GM08714 (cell line): Measurements from ENCODE around the gene MGAT2.

Experiments
- H3K4me3 ChIP-seq: fragments of 200-500 bp; sonication (Bioruptor generic); 2 replicates; pipeline ENCODE4 v1.5.1; 2014; ENCODE audit warnings: mild to moderate bottlenecking, low read length, inconsistent platforms
- ZNF274 ChIP-seq: IDR thresholded peaks from 2 replicates; pipeline ENCODE4 v1.6.1; 2012; ENCODE audit warnings: mild to moderate bottlenecking, low read depth, low read length

The MGAT2 gene

GRCh38 chr14:49620182-49621113, at the start of gene MGAT2, which contains the start of gene RPL36AL:
TSS of gene MGAT2 (plus strand) at chr14:49620799. CDS start at chr14:49621269, 470 bp downstream.
TSS of gene RPL36AL (minus strand) at chr14:49620626. CDS start at chr14:49619104, 1,522 bp downstream.
- no peak for TF ChIP-seq ZNF274
- peak within 1 kb of the TSS; percentile 72 for H3K4me3 ChIP-seq

DNA sequence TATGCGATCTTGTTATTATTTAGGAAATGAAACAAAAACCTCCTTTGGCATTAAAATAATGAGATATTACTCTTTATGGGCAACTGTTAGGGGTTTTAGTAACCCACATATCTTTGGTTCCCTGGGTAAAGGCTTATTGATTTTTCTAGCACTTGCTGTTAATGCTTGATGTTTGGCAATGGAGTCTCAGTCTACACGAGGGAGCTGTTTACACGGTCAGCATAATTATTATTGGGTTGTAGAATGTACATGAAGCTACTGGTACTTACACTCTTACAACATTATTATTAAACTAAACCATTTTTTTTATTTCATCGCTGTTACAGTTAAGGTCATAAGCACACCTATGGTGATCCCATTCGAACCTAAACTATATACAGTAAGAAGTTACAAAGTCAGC, 46.6 kb upstream of the MGAT2 start:
- TF ChIP-seq ZNF274, result no peak
- no peak overlapping the region for H3K4me3 ChIP-seq

GRCh38 chr14:49578141-49578540, 42.5 kb upstream of the MGAT2 start:
- no peak for TF ChIP-seq ZNF274
- H3K4me3 ChIP-seq, result no peak overlapping the region

GRCh38 chr14:49579841-49580240, 40.8 kb upstream of the MGAT2 start:
- no peak for TF ChIP-seq ZNF274
- H3K4me3 ChIP-seq, result no peak overlapping the region

DNA sequence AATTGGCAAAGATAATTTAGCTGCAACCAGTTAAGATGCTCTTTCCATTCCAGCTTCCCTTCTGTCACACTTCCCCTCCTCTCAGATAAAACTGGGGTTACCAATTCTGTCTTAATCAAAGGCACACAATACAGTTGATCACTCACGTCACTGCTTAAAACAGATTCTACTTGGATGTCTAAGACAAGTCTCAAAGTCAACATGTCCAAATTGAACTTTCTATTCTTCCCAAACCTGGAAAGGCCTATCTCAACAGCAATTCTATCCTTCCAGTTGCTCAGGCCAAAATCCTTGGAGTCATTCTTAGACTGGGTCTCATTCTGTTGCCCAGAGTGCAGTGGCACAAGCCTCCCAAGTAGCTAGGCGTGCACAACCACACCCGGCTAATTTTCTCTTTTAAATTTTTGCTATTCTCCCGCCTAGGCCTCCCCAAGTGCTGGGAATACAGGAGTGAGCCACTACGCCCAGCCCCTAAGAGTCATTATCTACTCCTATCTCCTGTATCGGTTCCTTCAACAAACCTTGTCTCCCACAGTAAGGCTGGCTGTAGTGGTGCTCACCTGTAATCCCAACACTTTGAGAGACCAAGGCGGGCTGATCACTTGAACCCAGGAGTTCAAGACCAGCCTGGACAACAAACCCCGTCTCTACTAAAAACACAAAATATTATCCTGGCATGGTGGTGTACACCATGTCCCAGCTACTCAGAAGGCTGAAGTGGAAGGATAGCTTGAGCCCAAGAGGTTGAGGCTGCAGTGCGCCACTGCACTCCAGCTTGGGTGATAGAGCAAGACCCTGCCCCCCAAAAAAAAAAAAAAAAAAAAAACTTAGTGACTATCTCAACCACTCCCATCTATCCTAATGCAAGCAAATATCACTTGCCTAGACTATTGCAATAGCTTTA, 39.1 kb upstream of the MGAT2 start:
- no peak overlapping the region for H3K4me3 ChIP-seq
- no peak for TF ChIP-seq ZNF274

DNA sequence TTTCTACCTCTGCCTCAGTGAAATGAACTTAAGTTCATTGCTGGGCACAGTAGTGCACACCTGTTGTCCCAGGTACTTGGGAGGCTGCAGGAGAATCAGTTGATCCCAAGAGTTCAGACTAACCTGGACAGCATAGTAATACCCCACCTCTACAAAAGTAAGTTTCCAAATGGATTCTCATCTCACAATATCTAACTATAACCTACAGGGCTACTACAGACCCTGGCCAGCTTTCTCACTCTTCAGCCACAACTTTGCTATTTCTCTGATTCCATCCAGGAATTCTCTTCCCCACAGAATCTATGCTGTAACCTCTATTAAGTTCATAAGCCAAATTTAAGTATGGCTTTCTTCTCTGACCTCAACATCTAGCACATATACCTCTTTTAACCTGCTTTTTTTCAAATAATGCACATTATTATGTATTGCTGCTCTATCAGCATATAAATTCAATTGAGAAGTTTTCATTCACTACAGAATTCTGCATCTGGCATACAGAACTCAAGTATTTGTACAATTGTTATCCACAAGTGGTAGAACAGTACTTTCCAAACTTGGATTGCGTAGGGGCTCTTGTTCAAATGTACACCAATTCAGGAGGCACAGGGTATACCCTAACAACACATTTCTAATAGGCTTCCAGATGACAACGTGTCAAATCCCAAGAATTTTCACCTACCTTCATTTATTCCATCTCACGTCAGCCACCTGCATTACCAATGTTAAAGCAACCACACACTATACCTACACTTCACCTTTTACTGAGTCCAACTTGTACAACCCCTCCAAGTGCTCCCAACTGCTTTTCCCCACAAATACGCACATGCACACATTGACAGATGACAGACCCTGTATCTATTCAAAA, 38.3 kb upstream of the MGAT2 start:
- TF ChIP-seq ZNF274, result no peak
- no peak overlapping the region for H3K4me3 ChIP-seq

DNA sequence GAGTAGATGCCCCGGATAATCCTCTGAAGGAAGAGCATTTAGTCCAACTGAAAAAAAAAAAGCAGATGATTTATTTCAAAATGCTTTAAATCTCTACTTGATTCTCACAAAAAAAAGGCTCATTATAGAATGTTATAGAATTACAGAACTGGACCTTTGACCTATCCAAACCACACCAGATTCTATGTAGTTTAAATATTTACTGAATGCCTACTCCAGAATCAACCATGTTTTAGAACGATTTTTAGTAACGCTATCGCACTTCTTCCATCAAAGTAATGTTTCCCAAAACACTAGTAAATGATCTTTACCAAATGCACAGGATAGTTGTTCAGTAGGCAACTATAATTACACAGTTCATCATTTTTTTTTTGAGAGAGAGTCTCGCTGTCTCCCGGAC, 37.0 kb upstream of the MGAT2 start:
- H3K4me3 ChIP-seq, result peak overlapping the region; percentile 87; the same call in 1 of the 2 replicates
- TF ChIP-seq ZNF274, result no peak

DNA sequence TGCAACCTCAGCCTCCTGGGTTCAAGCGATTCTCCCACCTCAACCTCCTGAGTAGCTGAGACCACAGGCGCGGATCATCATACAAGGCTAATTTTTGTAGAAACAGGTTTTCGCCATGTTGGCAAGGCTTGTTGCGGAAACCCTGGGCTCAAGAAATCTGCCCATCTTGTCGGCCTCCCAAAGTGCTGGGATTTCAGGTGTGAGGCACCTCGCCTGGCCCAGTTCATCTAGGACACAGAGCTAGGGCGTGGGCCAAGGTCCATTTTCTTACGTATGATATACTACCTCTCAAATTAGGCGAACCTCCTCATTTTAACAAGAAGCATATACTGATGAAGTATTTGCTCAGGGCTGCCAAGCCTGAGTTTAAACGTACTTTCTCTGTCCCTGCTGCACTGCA, 36.5 kb upstream of the MGAT2 start:
- H3K4me3 ChIP-seq, result peak overlapping the region; percentile 87; the same call in 1 of the 2 replicates
- no peak for TF ChIP-seq ZNF274

DNA sequence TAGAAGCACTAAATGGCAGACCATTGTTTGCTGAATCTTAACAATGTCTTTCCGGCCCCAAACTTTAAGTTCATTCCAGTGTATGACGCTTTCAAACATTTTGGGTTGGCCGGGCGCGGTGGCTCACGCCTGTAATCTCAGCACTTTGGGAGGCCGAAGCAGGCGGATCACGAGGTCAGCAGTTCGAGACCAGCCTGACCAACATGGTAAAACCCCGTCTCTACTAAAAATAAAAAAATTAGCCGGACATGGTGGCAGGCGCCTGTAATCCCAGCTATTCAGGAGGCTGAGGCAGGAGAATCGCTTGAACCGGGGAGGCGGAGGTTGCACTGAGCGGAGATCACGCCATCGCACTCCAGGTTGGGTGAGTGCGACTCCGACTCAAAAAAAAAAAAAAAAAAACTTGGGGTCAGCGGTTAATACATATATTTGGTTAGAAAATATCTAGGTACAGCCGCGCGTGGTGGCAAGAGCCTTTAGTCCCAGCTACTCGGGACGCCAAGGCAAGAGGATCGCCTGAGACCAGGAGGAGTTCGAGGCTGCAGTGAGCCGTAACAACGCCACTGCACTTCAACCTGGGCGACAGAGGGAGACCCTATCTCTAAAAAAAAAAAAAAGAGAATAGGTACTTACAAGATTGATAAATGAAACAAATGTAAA, 35.5 kb upstream of the MGAT2 start:
- H3K4me3 ChIP-seq, result peak overlapping the region; percentile 87

GRCh38 chr14:49585803-49586672, 34.6 kb upstream of the MGAT2 start, which contains the start of gene RPS29:
TSS of gene RPS29 (minus strand) at chr14:49586380. CDS start at chr14:49586346, 34 bp downstream.
- peak within 1 kb of the TSS; percentile 87 for H3K4me3 ChIP-seq
- no peak for TF ChIP-seq ZNF274

DNA sequence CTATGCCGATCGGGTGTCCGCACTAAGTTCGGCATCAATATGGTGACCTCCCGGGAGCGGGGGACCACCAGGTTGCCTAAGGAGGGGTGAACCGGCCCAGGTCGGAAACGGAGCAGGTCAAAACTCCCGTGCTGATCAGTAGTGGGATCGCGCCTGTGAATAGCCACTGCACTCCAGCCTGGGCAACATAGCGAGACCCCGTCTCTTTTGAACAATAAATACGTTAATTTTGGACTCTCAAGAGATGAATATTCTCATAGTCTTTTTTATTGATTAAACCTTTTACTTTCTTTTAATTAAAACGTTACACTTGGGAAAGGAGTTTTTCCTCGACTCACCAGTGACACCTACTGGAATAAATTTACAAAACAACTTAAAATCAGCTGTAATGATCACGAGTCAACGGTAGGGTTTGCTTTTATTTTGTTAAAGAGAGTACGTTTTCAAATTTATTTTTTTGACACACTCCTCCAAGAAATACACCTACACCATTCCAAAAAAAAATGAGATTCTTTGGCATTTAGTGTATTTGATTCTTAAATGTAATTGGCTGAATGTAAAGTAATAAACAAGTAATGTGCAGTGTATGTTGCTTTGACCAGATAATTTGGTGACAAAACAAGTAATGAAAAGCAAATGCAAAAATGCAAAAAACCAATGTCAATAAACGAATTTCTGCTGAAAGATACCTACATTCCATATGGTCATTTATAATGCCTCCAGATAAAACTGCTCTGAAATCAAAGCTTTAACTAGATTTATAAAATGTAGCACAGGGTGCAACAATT, 33.7 kb upstream of the MGAT2 start:
- TF ChIP-seq ZNF274, result no peak
- H3K4me3 ChIP-seq, result peak overlapping the region; percentile 50; the same call in 1 of the 2 replicates
